Spleen (tissue), 11 donors: ENCODE results near the gene CHD2. TPM values are rescaled to one million over a fixed set of nuclear protein-coding genes. Genes with fewer than 3 reads are reported as not detected.

Experiments
- DNase-seq: peaks from one replicate; pipeline ENCODE4 v3.0.0-alpha.2; 2020
- H3K27ac ChIP-seq, 8 donors: fragments of 200-600 bp; sonication (generic) in 7 of 8; 1 replicate in 4 of 8; 2 replicates in 4 of 8; pipeline versions ENCODE4 v1.5.0 to v1.8.0; 2016 to 2021; ENCODE audit warnings: inconsistent platforms in 4 of 8, mild to moderate bottlenecking in 4 of 8, moderate library complexity in 1 of 8
- H3K27me3 ChIP-seq, 7 donors: fragments of 200-600 bp; sonication (generic) in 6 of 7; replicated peaks in 1 of 7; 1 replicate in 4 of 7; 2 replicates in 3 of 7; pipeline versions ENCODE4 v1.5.0 to v1.8.0; 2016 to 2021; ENCODE audit warnings: inconsistent platforms in 3 of 7, mild to moderate bottlenecking in 1 of 7
- H3K36me3 ChIP-seq, 6 donors: fragments of 200-600 bp; sonication (generic) in 5 of 6; 1 replicate in 4 of 6; 2 replicates in 2 of 6; pipeline versions ENCODE4 v1.5.0 to v1.8.0; 2016 to 2021; ENCODE audit warnings: inconsistent platforms in 2 of 6
- H3K4me1 ChIP-seq, 6 donors: fragments of 200-600 bp; sonication (generic) in 5 of 6; 1 replicate in 3 of 6; 2 replicates in 3 of 6; pipeline versions ENCODE4 v1.5.0 to v1.8.0; 2016 to 2021; ENCODE audit warnings: inconsistent platforms in 3 of 6
- H3K4me3 ChIP-seq, 8 donors: fragments of 200-600 bp; sonication (generic) in 7 of 8; 1 replicate in 4 of 8; 2 replicates in 4 of 8; pipeline versions ENCODE4 v1.5.0 to v1.8.0; 2016 to 2021; ENCODE audit warnings: inconsistent platforms in 4 of 8, mild to moderate bottlenecking in 4 of 8, moderate library complexity in 2 of 8
- H3K9me3 ChIP-seq, 8 donors: fragments of 200-600 bp; sonication (generic) in 7 of 8; 1 replicate in 4 of 8; 2 replicates in 4 of 8; pipeline versions ENCODE4 v1.5.0 to v1.8.0; 2016 to 2021; ENCODE audit warnings: inconsistent platforms in 4 of 8
- CTCF ChIP-seq, 11 experiments: fragments of 200-600 bp in 7 of 11; fragments of 450-650 bp in 4 of 11; sonication (generic) in 4 of 11; IDR thresholded peaks in 8 of 11; conservative IDR thresholded peaks in 3 of 11; 1 replicate in 7 of 11; 2 replicates in 4 of 11; pipeline versions ENCODE4 v1.4.0 to v1.8.0; 2016 to 2021; ENCODE audit warnings: antibody characterized with exemption in 11 of 11, inconsistent platforms in 4 of 11, mild to moderate bottlenecking in 1 of 11
- POLR2A ChIP-seq, 3 donors: fragments of 450-650 bp; IDR thresholded peaks; one replicate each; pipeline ENCODE4 v1.5.1; 2017; ENCODE audit warnings: antibody characterized with exemption in 3 of 3, mild to moderate bottlenecking in 1 of 3
- POLR2AphosphoS5 ChIP-seq, 3 donors: sonication (generic); formaldehyde crosslinking; IDR thresholded peaks; one replicate each; pipeline ENCODE4 v1.5.1; 2017; ENCODE audit warnings: antibody characterized with exemption in 3 of 3
- WGBS, 5 donors: extraction: QIAGEN DNeasy Blood & Tissue Kit in 3 of 5; methylation state at CpG; one replicate each; pipeline versions ENCODE4 v1.1.5 to v1.1.7; 2013 to 2018; 5-methylcytosine and 5-hydroxymethylcytosine counted together
- intact Hi-C: fragments of 100-400 bp; cut with DNase I; formaldehyde crosslinking; loops from one replicate; pipeline ENCODE4 v1.15.0; 2023; ENCODE audit warnings: low total_unique reads
- polyA plus RNA-seq, 3 donors: library from polyadenylated mRNA; stranded (reverse); fragments of 200-250 nt; gene quantifications; one replicate each; pipeline ENCODE4 v1.2.1, GENCODE V29; 2013
- total RNA-seq, 7 donors: library from RNA; depleted of rRNA in 3 of 7; stranded (reverse); fragments of >200 nt in 3 of 7; fragmentation: NEBNext Ultra II Directional in 4 of 7; extraction: Animal tissue kit (Norgen Biotek cat#: 25700) in 4 of 7; gene quantifications; one replicate each; pipeline versions ENCODE4 v1.1.0 to v1.2.1, GENCODE V29; 2016 to 2021
- donor health status: healthy with polysubstance abuse.
- donor health status: DM: no; HTN: no; CAD: no; lungs with moderate emphysema.
- donor health status: DM: no; HTN: no; CAD: no.
- donor health status: Bipolar disorder and iron deficiency.
- donor health status: healthy.
- donor health status: DM: no; HTN: no; CAD: no.
- donor health status: DM: yes; HTN: yes; CAD: no.

The CHD2 gene
- total and polyA plus RNA-seq, 10 donors: 37.3 to 232 (median 170) TPM

GRCh38 chr15:93033434-93034045 is 133.4 kb downstream of the CHD2 start:
- Histone ChIP-seq H3K9me3 (no peaks in the 10 kb centered on the region), H3K36me3 (no peaks in the 10 kb centered on the region), H3K27ac (no peak overlapping the region), H3K27me3 (peaks cover 0 to 14% (median 0%) of the 10 kb centered on the region in 7 donors), H3K4me1 (peaks cover 6 to 52% (median 34%) of the 10 kb centered on the region in 6 donors), H3K4me3 (no peak overlapping the region)
- no peak for TF ChIP-seq POLR2AphosphoS5 (IDR thresholded peaks at IDR 0.05)
- TF ChIP-seq CTCF (IDR thresholded peaks at IDR 0.05 in 8 of 11, conservative IDR thresholded peaks at IDR 0.05 in 3 of 11): no peak
- no peak for TF ChIP-seq POLR2A (IDR thresholded peaks at IDR 0.05)
- intact Hi-C loops: loop anchor here (10.0 kb wide), 1 partner anchor 1091 kb away; no protein-coding TSS in a partner anchor
- WGBS, 5 donors: 88 to 98% (median 91%) methylated on average over 13 to 14 of the region's 14 CpGs
- no peak for DNase-seq

DNA sequence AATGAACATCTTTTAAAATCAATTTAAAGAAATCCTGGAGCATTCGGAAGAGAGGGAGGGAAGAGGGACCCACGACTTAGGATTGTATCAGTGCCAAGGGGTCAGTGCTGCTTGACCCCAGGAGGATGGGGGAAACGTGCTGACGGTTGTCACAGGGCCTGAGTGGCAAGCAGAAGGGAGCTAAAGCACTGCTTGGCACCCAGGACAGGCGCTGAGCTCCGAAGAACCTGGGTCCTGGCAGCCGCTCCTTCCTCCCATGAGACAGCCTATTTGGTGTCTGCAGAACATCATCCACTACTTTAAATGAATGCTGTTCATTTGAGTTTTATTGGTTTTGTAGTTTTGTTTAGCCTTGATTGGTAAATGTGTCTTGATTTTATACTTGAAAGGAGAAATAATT is 134.4 kb downstream of the CHD2 start:
- Histone ChIP-seq H3K4me3 (no peak overlapping the region), H3K4me1 (peaks cover 6 to 43% (median 26%) of the 10 kb centered on the region in 6 donors), H3K36me3 (no peaks in the 10 kb centered on the region), H3K9me3 (no peaks in the 10 kb centered on the region), H3K27me3 (peaks cover 0 to 14% (median 0%) of the 10 kb centered on the region in 7 donors), H3K27ac (no peak overlapping the region)
- intact Hi-C loops: loop anchor here (10.0 kb wide), 1 partner anchor 1090 kb away; no protein-coding TSS in a partner anchor
- WGBS, 5 donors: 78 to 87% (median 85%) methylated on average over 7 of the region's 7 CpGs
- TF ChIP-seq POLR2A (IDR thresholded peaks at IDR 0.05) (no peak), CTCF (IDR thresholded peaks at IDR 0.05 in 8 of 11, conservative IDR thresholded peaks at IDR 0.05 in 3 of 11) (no peak), POLR2AphosphoS5 (IDR thresholded peaks at IDR 0.05) (no peak)
- no peak for DNase-seq

GRCh38 chr15:93035092-93035915 is 135.2 kb downstream of the CHD2 start:
- 74 to 79% (median 77%) methylated on average over 18 of the region's 18 CpGs for whole genome bisulfite sequencing, 5 donors
- H3K27me3 ChIP-seq: peaks cover 0 to 14% (median 0%) of the 10 kb centered on the region in 7 donors
- H3K36me3 ChIP-seq: no peaks in the 10 kb centered on the region
- intact Hi-C loops: loop anchor here (10.0 kb wide), 1 partner anchor 1089 kb away; no protein-coding TSS in a partner anchor
- no peak overlapping the region for H3K4me3 ChIP-seq
- no peak overlapping the region for H3K27ac ChIP-seq
- TF ChIP-seq POLR2AphosphoS5 (IDR thresholded peaks at IDR 0.05): no peak
- TF ChIP-seq POLR2A (IDR thresholded peaks at IDR 0.05): no peak
- no peak for TF ChIP-seq CTCF (IDR thresholded peaks at IDR 0.05 in 8 of 11, conservative IDR thresholded peaks at IDR 0.05 in 3 of 11)
- no peaks in the 10 kb centered on the region for H3K9me3 ChIP-seq
- DNase-seq: peak; percentile 32
- peaks cover 5 to 39% (median 18%) of the 10 kb centered on the region in 6 donors for H3K4me1 ChIP-seq
